Osteoblast (primary cell): Measurements from ENCODE around the gene ATRN. TPM values are rescaled to one million over a fixed set of nuclear protein-coding genes. Genes with fewer than 3 reads are reported as not detected.

ENCODE experiments used
- DNase-seq: peaks from one replicate; pipeline ENCODE4 v3.0.0; 2011; ENCODE audit warnings: low spot score, mixed read lengths; ENCODE audit not compliant: insufficient read length; ENCODE audit errors: missing footprints
- H2AFZ ChIP-seq: 2 replicates; pipeline ENCODE4 v1.6.0; 2011; ENCODE audit warnings: mild to moderate bottlenecking, low read length
- H3K27ac ChIP-seq: 2 replicates; pipeline ENCODE4 v1.5.1; 2011; ENCODE audit warnings: mild to moderate bottlenecking, low read depth, low read length, moderate library complexity
- H3K27me3 ChIP-seq: 2 replicates; pipeline ENCODE4 v1.6.0; 2012; ENCODE audit warnings: mild to moderate bottlenecking, control low read depth, inconsistent platforms, low read length, moderate library complexity; ENCODE audit not compliant: insufficient read depth
- H3K36me3 ChIP-seq: 2 replicates; pipeline ENCODE4 v1.5.1; 2011; ENCODE audit warnings: mild to moderate bottlenecking, low read length, control low read depth, moderate library complexity; ENCODE audit not compliant: insufficient read depth
- H3K4me1 ChIP-seq: 2 replicates; pipeline ENCODE4 v1.5.1; 2011; ENCODE audit warnings: mild to moderate bottlenecking, low read length, control low read depth, moderate library complexity; ENCODE audit not compliant: insufficient read depth
- H3K4me2 ChIP-seq: 2 replicates; pipeline ENCODE4 v1.6.0; 2011; ENCODE audit warnings: mild to moderate bottlenecking, low read length; ENCODE audit not compliant: insufficient read depth
- H3K4me3 ChIP-seq: fragments of 200-600 bp; sonication (generic); 3 replicates; pipeline ENCODE4 v1.5.1; 2012; ENCODE audit warnings: mild to moderate bottlenecking, low read length, inconsistent platforms; ENCODE audit not compliant: insufficient read depth
- H3K79me2 ChIP-seq: 2 replicates; pipeline ENCODE4 v1.6.0; 2012; ENCODE audit warnings: mild to moderate bottlenecking, low read length, control low read depth, inconsistent platforms; ENCODE audit not compliant: insufficient read depth
- H3K9me3 ChIP-seq: 2 replicates; pipeline ENCODE4 v1.5.1; 2011; ENCODE audit warnings: low read depth, low read length, control low read depth
- H4K20me1 ChIP-seq: 2 replicates; pipeline ENCODE4 v1.6.0; 2012; ENCODE audit warnings: mild to moderate bottlenecking, low read length, control low read depth; ENCODE audit not compliant: insufficient read depth
- CTCF ChIP-seq: IDR thresholded peaks from 2 replicates; pipeline ENCODE4 v1.5.1; 2011; ENCODE audit warnings: mild to moderate bottlenecking, low read depth, low read length, moderate library complexity; ENCODE audit errors: extremely low read depth
- total RNA-seq: library from RNA; depleted of rRNA; stranded (reverse); fragments of >200 nt; gene quantifications from 2 replicates; pipeline ENCODE4 v1.2.3, GENCODE V29; 2012

The ATRN gene
- total RNA-seq, 1 donor: 48.1 TPM

GRCh38 chr20:3696745-3697587, 226.1 kb downstream of the ATRN start:
- H3K4me2 ChIP-seq: no peak overlapping the region
- peak; percentile 69 for DNase-seq
- H4K20me1 ChIP-seq: no peaks in the 10 kb centered on the region
- H3K9me3 ChIP-seq: no peaks in the 10 kb centered on the region
- H3K79me2 ChIP-seq: no peaks in the 10 kb centered on the region
- no peak overlapping the region for H3K27ac ChIP-seq
- no peaks in the 10 kb centered on the region for H3K36me3 ChIP-seq
- no peak for TF ChIP-seq CTCF
- no peaks in the 10 kb centered on the region for H3K4me1 ChIP-seq
- H2AFZ ChIP-seq: no peak overlapping the region
- H3K27me3 ChIP-seq: no peaks in the 10 kb centered on the region
- H3K4me3 ChIP-seq: no peak overlapping the region

GRCh38 chr20:3697588-3698305, 226.9 kb downstream of the ATRN start:
- no peaks in the 10 kb centered on the region for H3K36me3 ChIP-seq
- no peak for TF ChIP-seq CTCF
- H2AFZ ChIP-seq: no peak overlapping the region
- no peaks in the 10 kb centered on the region for H3K79me2 ChIP-seq
- DNase-seq: peak; percentile 74
- no peaks in the 10 kb centered on the region for H4K20me1 ChIP-seq
- no peaks in the 10 kb centered on the region for H3K4me1 ChIP-seq
- H3K27me3 ChIP-seq: no peaks in the 10 kb centered on the region
- no peak overlapping the region for H3K27ac ChIP-seq
- no peak overlapping the region for H3K4me2 ChIP-seq
- H3K4me3 ChIP-seq: no peak overlapping the region
- no peaks in the 10 kb centered on the region for H3K9me3 ChIP-seq

GRCh38 chr20:3698591-3699001, 227.8 kb downstream of the ATRN start:
- Histone ChIP-seq H3K9me3 (no peaks in the 10 kb centered on the region), H3K4me1 (no peaks in the 10 kb centered on the region), H3K27me3 (no peaks in the 10 kb centered on the region), H3K4me2 (no peak overlapping the region), H2AFZ (no peak overlapping the region), H3K79me2 (no peaks in the 10 kb centered on the region), H4K20me1 (no peaks in the 10 kb centered on the region), H3K36me3 (no peaks in the 10 kb centered on the region), H3K27ac (no peak overlapping the region), H3K4me3 (no peak overlapping the region)
- DNase-seq: peak; percentile 67
- TF ChIP-seq CTCF: no peak

- Histone ChIP-seq H3K27me3 (no peaks in the 10 kb centered on the region), H3K4me2 (no peak overlapping the region), H3K79me2 (no peaks in the 10 kb centered on the region), H3K9me3 (no peaks in the 10 kb centered on the region), H3K36me3 (no peaks in the 10 kb centered on the region), H3K4me1 (no peaks in the 10 kb centered on the region), H3K4me3 (no peak overlapping the region), H4K20me1 (no peaks in the 10 kb centered on the region), H3K27ac (no peak overlapping the region), H2AFZ (no peak overlapping the region)
- TF ChIP-seq CTCF: no peak
- DNase-seq: peak; percentile 37
Measured at GRCh38 chr20:3699037-3699436, 228.2 kb downstream of the ATRN start.
